GM23248 (cell line): ENCODE measurements around the gene ETFDH. TPM values are rescaled to one million over a fixed set of nuclear protein-coding genes. Genes with fewer than 3 reads are reported as not detected.

Source experiments
- DNase-seq: peaks from one replicate; pipeline ENCODE4 v3.0.0-alpha.2; 2015
- H2AFZ ChIP-seq: fragments of 200-600 bp; sonication (generic); 2 replicates; pipeline ENCODE4 v1.6.1; 2016; ENCODE audit warnings: antibody characterized with exemption
- H3F3A ChIP-seq: fragments of 200-600 bp; sonication (generic); 2 replicates; pipeline ENCODE4 v1.6.1; 2016; ENCODE audit warnings: mild to moderate bottlenecking, antibody characterized with exemption, mixed run types; ENCODE audit not compliant: insufficient read depth
- H3K27ac ChIP-seq: fragments of 200-600 bp; sonication (generic); 2 replicates; pipeline ENCODE4 v1.5.1; 2016; ENCODE audit warnings: mild to moderate bottlenecking
- H3K27me3 ChIP-seq: fragments of 200-600 bp; sonication (generic); replicated peaks from 2 replicates; pipeline ENCODE4 v1.6.1; 2016; ENCODE audit warnings: mild to moderate bottlenecking; ENCODE audit not compliant: insufficient read depth
- H3K36me3 ChIP-seq: fragments of 200-600 bp; sonication (generic); 2 replicates; pipeline ENCODE4 v1.6.1; 2016; ENCODE audit warnings: low read depth, mild to moderate bottlenecking
- H3K4me1 ChIP-seq: fragments of 200-600 bp; sonication (generic); 2 replicates; pipeline ENCODE4 v1.6.1; 2016; ENCODE audit warnings: mild to moderate bottlenecking; ENCODE audit not compliant: insufficient read depth
- H3K4me2 ChIP-seq: fragments of 200-600 bp; sonication (generic); one replicate; pipeline ENCODE4 v1.6.1; 2016; ENCODE audit warnings: mild to moderate bottlenecking; ENCODE audit not compliant: unreplicated experiment
- H3K4me3 ChIP-seq: fragments of 200-600 bp; sonication (generic); 2 replicates; pipeline ENCODE4 v1.5.1; 2016; ENCODE audit warnings: mild to moderate bottlenecking
- H3K79me2 ChIP-seq: fragments of 200-600 bp; sonication (generic); 2 replicates; pipeline ENCODE4 v1.6.1; 2016; ENCODE audit warnings: mild to moderate bottlenecking; ENCODE audit not compliant: insufficient read depth
- H3K9ac ChIP-seq: fragments of 200-600 bp; sonication (generic); 2 replicates; pipeline ENCODE4 v1.6.1; 2016; ENCODE audit warnings: mild to moderate bottlenecking
- H3K9me2 ChIP-seq: fragments of 200-600 bp; sonication (generic); 2 replicates; pipeline ENCODE4 v1.6.1; 2016; ENCODE audit warnings: mixed run types, mild to moderate bottlenecking, moderate library complexity; ENCODE audit not compliant: insufficient read depth
- H3K9me3 ChIP-seq: fragments of 200-600 bp; sonication (generic); one replicate; pipeline ENCODE4 v1.6.1; 2017; ENCODE audit warnings: low read depth
- H4K20me1 ChIP-seq: fragments of 200-600 bp; sonication (generic); 2 replicates; pipeline ENCODE4 v1.6.0; 2016; ENCODE audit not compliant: insufficient read depth
- EZH2 ChIP-seq: fragments of 200-600 bp; sonication (generic); IDR thresholded peaks from 2 replicates; pipeline ENCODE4 v1.6.1; 2018; ENCODE audit warnings: antibody characterized with exemption, mild to moderate bottlenecking; ENCODE audit not compliant: insufficient read depth, poor library complexity, severe bottlenecking
- EZH2phosphoT487 ChIP-seq: fragments of 200-600 bp; sonication (generic); IDR thresholded peaks from 2 replicates; pipeline ENCODE4 v1.6.1; 2018; ENCODE audit warnings: antibody characterized with exemption, moderate library complexity, mild to moderate bottlenecking, low read depth; ENCODE audit not compliant: insufficient read depth
- WGBS, 2 experiments: methylation state at CpG; one replicate each; pipeline ENCODE4 v1.1.6; 2015 to 2017; ENCODE audit warnings: low lambda C conversion rate in 2 of 2, low coverage in 1 of 2; ENCODE audit errors: missing lambda C conversion rate in 2 of 2; 5-methylcytosine and 5-hydroxymethylcytosine counted together
- in situ Hi-C: fragments of 300-500 bp; cut with MboI; formaldehyde crosslinking; loops from 2 replicates; pipeline ENCODE4 v1.15.0; 2020
- polyA plus RNA-seq: library from polyadenylated mRNA; unstranded; fragments of >200 nt; fragmentation: Nextera tagmentation; extraction: Ambion mirVana; gene quantifications from 2 replicates; pipeline ENCODE4 v1.2.1, GENCODE V29; 2016
- total RNA-seq: library from RNA; depleted of rRNA; stranded (reverse); fragments of >200 nt; shearing (Covaris generic); gene quantifications from 2 replicates; pipeline ENCODE4 v1.2.3, GENCODE V29; 2014

The ETFDH gene
- total and polyA plus RNA-seq, 2 experiments from 2014 or later = 18.5 to 24.1 TPM

DNA sequence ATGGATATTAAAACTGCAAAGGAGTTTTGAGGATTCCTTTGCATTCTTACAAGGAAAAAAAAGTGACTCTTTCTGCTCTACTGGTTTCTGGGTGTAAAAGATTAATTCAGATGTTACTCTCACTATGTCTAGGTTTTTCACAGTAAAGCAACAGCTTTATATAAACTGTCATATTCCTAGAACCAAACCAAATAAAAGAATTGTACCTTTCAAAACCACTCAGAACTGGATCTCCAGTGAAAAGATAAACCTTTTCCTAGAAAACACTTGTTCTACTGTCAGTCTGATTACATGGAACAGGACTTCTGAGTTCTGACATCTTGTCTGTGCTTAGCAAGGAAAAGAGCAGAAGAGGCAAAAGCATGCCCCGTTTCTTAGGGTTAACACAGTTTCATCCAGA is 56.1 kb downstream of the ETFDH start:
- Histone ChIP-seq H3K4me3 (no peak overlapping the region), H3K9ac (no peak overlapping the region), H3K27ac (no peak overlapping the region), H3K9me3 (no peaks in the 10 kb centered on the region), H3K27me3 (peaks cover 9% of the 10 kb centered on the region; the same call in 1 of the 2 replicates), H2AFZ (no peak overlapping the region), H3K79me2 (no peaks in the 10 kb centered on the region), H3F3A (no peaks in the 10 kb centered on the region), H3K9me2 (no peaks in the 10 kb centered on the region), H3K4me2 (no peak overlapping the region), H3K36me3 (no peaks in the 10 kb centered on the region), H3K4me1 (no peaks in the 10 kb centered on the region), H4K20me1 (no peaks in the 10 kb centered on the region)
- WGBS, 2 experiments = 58 to 67% methylated on average over 1 of the region's 1 CpG
- in situ Hi-C loops = no loop called here
- no peak for DNase-seq
- no peak for TF ChIP-seq EZH2
- TF ChIP-seq EZH2phosphoT487 = no peak

- Histone ChIP-seq H3F3A (no peaks in the 10 kb centered on the region), H3K36me3 (no peaks in the 10 kb centered on the region), H4K20me1 (no peaks in the 10 kb centered on the region), H3K4me1 (no peaks in the 10 kb centered on the region), H2AFZ (no peak overlapping the region), H3K9me2 (no peaks in the 10 kb centered on the region), H3K9ac (no peak overlapping the region), H3K4me3 (no peak overlapping the region), H3K79me2 (no peaks in the 10 kb centered on the region), H3K27me3 (peaks cover 9% of the 10 kb centered on the region; the same call in 1 of the 2 replicates), H3K4me2 (no peak overlapping the region), H3K27ac (no peak overlapping the region), H3K9me3 (no peaks in the 10 kb centered on the region)
- peak; percentile 82 for DNase-seq
- in situ Hi-C loops = loop anchor here (5.0 to 10.0 kb wide), 2 partner anchors 117 to 475 kb away; no protein-coding TSS in a partner anchor
- WGBS, 2 experiments = 19 to 21% methylated on average over 5 of the region's 5 CpGs
- no peak for TF ChIP-seq EZH2phosphoT487
- no peak for TF ChIP-seq EZH2
Measured at GRCh38 chr4:158729716-158730559, 57.8 kb downstream of the ETFDH start.

DNA sequence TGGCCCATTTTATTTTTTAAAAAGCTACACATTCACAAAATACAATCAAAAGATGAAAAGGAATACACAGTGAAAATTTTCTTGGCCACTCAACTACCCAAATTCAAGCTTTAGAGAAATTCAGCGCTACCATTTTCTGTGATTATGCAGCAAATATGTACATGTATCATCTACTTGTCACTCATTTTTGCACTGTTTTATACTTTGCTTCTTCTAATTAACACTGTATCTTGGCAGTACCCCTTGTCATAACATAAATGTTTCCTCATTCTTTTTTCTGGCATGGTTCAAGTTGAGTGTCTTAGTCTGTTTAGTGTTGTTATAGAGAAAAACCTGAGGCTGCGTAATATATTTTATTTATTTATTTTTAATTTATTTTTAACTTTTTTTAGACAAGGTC is 66.8 kb downstream of the ETFDH start:
- Histone ChIP-seq H4K20me1 (no peaks in the 10 kb centered on the region), H3K27me3 (no peaks in the 10 kb centered on the region; the same call in 1 of the 2 replicates), H3K79me2 (no peaks in the 10 kb centered on the region), H3K9me3 (no peaks in the 10 kb centered on the region), H3K4me2 (no peak overlapping the region), H3K4me3 (no peak overlapping the region), H3K4me1 (no peaks in the 10 kb centered on the region), H3K36me3 (no peaks in the 10 kb centered on the region), H3K9me2 (no peaks in the 10 kb centered on the region), H2AFZ (no peak overlapping the region), H3F3A (no peaks in the 10 kb centered on the region), H3K27ac (no peak overlapping the region), H3K9ac (no peak overlapping the region)
- in situ Hi-C loops = loop anchor here (10.0 kb wide), 1 partner anchor 466 kb away; no protein-coding TSS in a partner anchor
- WGBS, 2 experiments = 95% methylated on average over 2 of the region's 2 CpGs
- TF ChIP-seq EZH2 = no peak
- no peak for TF ChIP-seq EZH2phosphoT487
- DNase-seq = no peak

- in situ Hi-C loops = loop anchor here (10.0 kb wide), 1 partner anchor 465 kb away; no protein-coding TSS in a partner anchor
- 64 to 71% methylated on average over 2 of the region's 2 CpGs for WGBS, 2 experiments
- Histone ChIP-seq H3K9ac (no peak overlapping the region), H3K27ac (no peak overlapping the region), H3K79me2 (no peaks in the 10 kb centered on the region), H2AFZ (no peak overlapping the region), H3K9me2 (no peaks in the 10 kb centered on the region), H3K4me2 (no peak overlapping the region), H3K4me1 (no peaks in the 10 kb centered on the region), H3K9me3 (no peaks in the 10 kb centered on the region), H3K27me3 (no peaks in the 10 kb centered on the region; the same call in 1 of the 2 replicates), H3K4me3 (no peak overlapping the region), H3K36me3 (no peaks in the 10 kb centered on the region), H4K20me1 (no peaks in the 10 kb centered on the region), H3F3A (no peaks in the 10 kb centered on the region)
- TF ChIP-seq EZH2phosphoT487 (no peak), EZH2 (no peak)
- no peak for DNase-seq
Measured at GRCh38 chr4:158739600-158739999, 67.5 kb downstream of the ETFDH start.
